ENCODE measurements around the gene DZANK1. TPM values are rescaled to one million over a fixed set of nuclear protein-coding genes. Genes with fewer than 3 reads are reported as not detected.
"Not testable (repeated sequence)": the region's sequence is repeated elsewhere in the genome, so short reads cannot be mapped to it uniquely, and the experiment has no call there.

The DZANK1 gene
- total RNA-seq, 3 donors from 2014 or later (not counting 1 experiment from before 2014, with no cell fraction given) = 2.7 to 5.7 (median 3.7) TPM

DNA sequence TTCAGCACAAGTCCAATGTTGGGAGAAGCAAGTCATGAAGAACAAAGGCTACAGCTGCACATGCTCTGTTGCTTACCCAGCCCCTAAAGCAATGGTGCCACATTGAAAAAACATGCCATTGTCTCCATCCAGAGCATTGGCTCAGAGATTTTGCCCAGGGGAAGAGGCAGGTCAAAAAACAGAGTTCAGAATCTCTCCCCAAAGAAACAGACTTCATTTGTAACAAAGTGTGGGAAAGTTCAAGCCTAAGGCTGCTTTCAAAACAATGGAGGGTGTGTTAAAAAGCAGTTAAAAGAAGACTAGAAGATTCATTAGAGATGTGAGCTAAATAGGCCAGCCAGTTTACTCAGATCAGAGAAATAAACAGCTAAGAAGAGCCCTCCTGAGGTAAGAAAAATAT, 63.6 kb downstream of the DZANK1 start:
- Mint-ChIP-seq H3K36me3 (no peaks in the 10 kb centered on the region), H3K27ac (no peak overlapping the region)
- no peak for TF ChIP-seq CTCF (IDR thresholded peaks at IDR 0.05)

DNA sequence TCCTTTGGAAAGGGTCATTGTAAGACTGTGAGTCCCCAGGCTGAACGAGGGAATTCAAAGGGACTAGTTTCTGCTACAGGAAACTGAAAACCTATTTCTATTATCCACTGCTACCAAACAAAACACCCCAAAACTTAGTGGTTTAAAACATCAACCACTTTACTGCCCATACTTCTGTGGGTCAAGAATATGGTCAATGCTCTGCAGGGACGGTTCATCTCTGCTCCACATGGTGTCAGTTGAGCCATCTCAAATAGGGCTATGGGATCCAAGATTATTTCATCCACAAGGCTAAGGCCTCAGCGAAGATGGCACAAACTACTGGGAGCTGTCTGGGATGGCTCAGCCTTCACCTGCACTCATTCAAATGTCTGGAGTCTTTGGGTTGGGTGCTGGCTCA, 65.5 kb downstream of the DZANK1 start:
- TF ChIP-seq CTCF (IDR thresholded peaks at IDR 0.05) = no peak
- 83% methylated on average over 3 of the region's 3 CpGs for WGBS (ENCODE audit: insufficient coverage)
- H3K9me3 Mint-ChIP-seq = no peaks in the 10 kb centered on the region
- no peaks in the 10 kb centered on the region for H3K27me3 Mint-ChIP-seq (ENCODE audit: low read depth in 2 of 2)
- no peak overlapping the region for H3K27ac Mint-ChIP-seq
- H3K4me3 Mint-ChIP-seq = no peak overlapping the region
- H3K4me3 ChIP-seq (ENCODE audit: low read length) = no peak overlapping the region
- DNase-seq = no peak
- intact Hi-C loops (cut with micrococcal nuclease) = no loop called here
- H3K4me1 ChIP-seq (ENCODE audit: control insufficient read depth, insufficient read depth, low read length) = no peaks in the 10 kb centered on the region
- H3K27me3 ChIP-seq (ENCODE audit: control insufficient read depth, insufficient read depth, low read length) = no peaks in the 10 kb centered on the region
- no peak for ATAC-seq
- H3K27ac ChIP-seq (ENCODE audit: low read length) = no peak overlapping the region
- H3K9me3 ChIP-seq (ENCODE audit: control insufficient read depth, insufficient read depth, low read length) = no peaks in the 10 kb centered on the region
- peaks cover 5% of the 10 kb centered on the region for H3K36me3 ChIP-seq (ENCODE audit: control insufficient read depth, insufficient read depth, low read length)
- no peaks in the 10 kb centered on the region for H3K36me3 Mint-ChIP-seq
- peaks cover 0 to 7% of the 10 kb centered on the region in 2 donors for H3K4me1 Mint-ChIP-seq

More for the DNA sequence above, 63.6 kb downstream of the DZANK1 start:
- H3K9me3 Mint-ChIP-seq = no peaks in the 10 kb centered on the region
- H3K9me3 ChIP-seq (ENCODE audit: control insufficient read depth, insufficient read depth, low read length) = no peaks in the 10 kb centered on the region
- no peaks in the 10 kb centered on the region for H3K27me3 Mint-ChIP-seq (ENCODE audit: low read depth in 2 of 2)
- H3K4me3 ChIP-seq (ENCODE audit: low read length) = no peak overlapping the region
- intact Hi-C loops (cut with micrococcal nuclease) = no loop called here
- ATAC-seq (no peak), DNase-seq (no peak)
- no peaks in the 10 kb centered on the region for H3K36me3 ChIP-seq (ENCODE audit: control insufficient read depth, insufficient read depth, low read length)
- no peaks in the 10 kb centered on the region for H3K4me1 ChIP-seq (ENCODE audit: control insufficient read depth, insufficient read depth, low read length)
- H3K27ac ChIP-seq (ENCODE audit: low read length) = no peak overlapping the region
- peaks cover 0 to 7% of the 10 kb centered on the region in 2 donors for H3K4me1 Mint-ChIP-seq
- no peak overlapping the region for H3K4me3 Mint-ChIP-seq
- H3K27me3 ChIP-seq (ENCODE audit: control insufficient read depth, insufficient read depth, low read length) = no peaks in the 10 kb centered on the region

- Mint-ChIP-seq H3K9me3 (no peaks in the 10 kb centered on the region), H3K36me3 (no peaks in the 10 kb centered on the region), H3K4me1 (peaks cover 0 to 7% of the 10 kb centered on the region in 2 donors), H3K27me3 (ENCODE audit: low read depth in 2 of 2) (no peaks in the 10 kb centered on the region), H3K27ac (no peak overlapping the region), H3K4me3 (no peak overlapping the region)
- no peaks in the 10 kb centered on the region for H3K27me3 ChIP-seq (ENCODE audit: control insufficient read depth, insufficient read depth, low read length)
- no peaks in the 10 kb centered on the region for H3K4me1 ChIP-seq (ENCODE audit: control insufficient read depth, insufficient read depth, low read length)
- H3K4me3 ChIP-seq (ENCODE audit: low read length) = no peak overlapping the region
- TF ChIP-seq CTCF (IDR thresholded peaks at IDR 0.05) = no peak
- DNase-seq (no peak), ATAC-seq (no peak)
- 81% methylated on average over 2 of the region's 2 CpGs for WGBS (ENCODE audit: insufficient coverage)
- no peak overlapping the region for H3K27ac ChIP-seq (ENCODE audit: low read length)
- H3K9me3 ChIP-seq (ENCODE audit: control insufficient read depth, insufficient read depth, low read length) = no peaks in the 10 kb centered on the region
- peaks cover 5% of the 10 kb centered on the region for H3K36me3 ChIP-seq (ENCODE audit: control insufficient read depth, insufficient read depth, low read length)
- intact Hi-C loops (cut with micrococcal nuclease) = no loop called here
Measured at GRCh38 chr20:18400460-18400859, 66.4 kb downstream of the DZANK1 start.

DNA sequence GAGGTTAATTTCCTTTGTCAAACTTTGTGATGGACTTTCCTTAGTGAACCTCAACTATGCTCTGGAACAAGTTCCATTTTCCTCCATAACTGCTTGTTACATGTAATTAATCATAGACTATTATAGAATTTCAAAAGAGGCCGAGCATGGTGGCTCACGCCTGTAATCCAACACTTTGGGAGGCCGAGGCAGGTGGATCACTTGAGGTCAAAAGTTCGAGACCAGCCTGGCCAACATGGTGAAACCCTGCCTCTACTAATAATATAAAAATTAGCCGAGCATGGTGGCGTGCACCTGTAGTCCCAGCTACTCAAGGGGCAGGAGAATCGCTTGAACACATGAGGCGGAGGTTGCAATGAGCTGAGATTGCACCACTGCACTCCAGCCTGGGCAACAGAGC, 68.1 kb downstream of the DZANK1 start:
- H3K27ac Mint-ChIP-seq; H3K36me3 Mint-ChIP-seq; DNase-seq; H3K27me3 ChIP-seq (ENCODE audit: control insufficient read depth, insufficient read depth, low read length); H3K4me1 ChIP-seq (ENCODE audit: control insufficient read depth, insufficient read depth, low read length); intact Hi-C loops (cut with micrococcal nuclease); H3K4me3 ChIP-seq (ENCODE audit: low read length); H3K27me3 Mint-ChIP-seq (ENCODE audit: low read depth in 2 of 2); ATAC-seq; H3K4me3 Mint-ChIP-seq; H3K4me1 Mint-ChIP-seq; H3K9me3 Mint-ChIP-seq; H3K27ac ChIP-seq (ENCODE audit: low read length); H3K36me3 ChIP-seq (ENCODE audit: control insufficient read depth, insufficient read depth, low read length); H3K9me3 ChIP-seq (ENCODE audit: control insufficient read depth, insufficient read depth, low read length): not testable (repeated sequence)
- 90% methylated on average over 8 of the region's 8 CpGs for WGBS (ENCODE audit: insufficient coverage)

Data from natural killer cell (primary cell).